D721Med (cell line): ENCODE measurements around the gene PHF3.

ENCODE experiments used
- DNase-seq: peaks from one replicate; pipeline ENCODE4 v3.0.0; 2011; ENCODE audit warnings: low spot score; ENCODE audit not compliant: insufficient read length
- FAIRE-seq: peaks from 2 replicates; lab custom pipeline; 2011; peaks lifted over from hg19 to GRCh38; lab: Jason Lieb, UNC
- TF ChIP-seq, protein P1 (sequence below): IDR thresholded peaks from 2 replicates; pipeline ENCODE4 v1.5.1; 2012; ENCODE audit warnings: mild to moderate bottlenecking, control low read depth; ENCODE audit not compliant: insufficient read depth; ENCODE audit errors: missing control alignments

PHF3 gene

GRCh38 chr6:63764318-63764916 is 128.8 kb downstream of the PHF3 start:
- DNase-seq (no peak), FAIRE-seq (no peak)
- TF ChIP-seq, protein P1, sequence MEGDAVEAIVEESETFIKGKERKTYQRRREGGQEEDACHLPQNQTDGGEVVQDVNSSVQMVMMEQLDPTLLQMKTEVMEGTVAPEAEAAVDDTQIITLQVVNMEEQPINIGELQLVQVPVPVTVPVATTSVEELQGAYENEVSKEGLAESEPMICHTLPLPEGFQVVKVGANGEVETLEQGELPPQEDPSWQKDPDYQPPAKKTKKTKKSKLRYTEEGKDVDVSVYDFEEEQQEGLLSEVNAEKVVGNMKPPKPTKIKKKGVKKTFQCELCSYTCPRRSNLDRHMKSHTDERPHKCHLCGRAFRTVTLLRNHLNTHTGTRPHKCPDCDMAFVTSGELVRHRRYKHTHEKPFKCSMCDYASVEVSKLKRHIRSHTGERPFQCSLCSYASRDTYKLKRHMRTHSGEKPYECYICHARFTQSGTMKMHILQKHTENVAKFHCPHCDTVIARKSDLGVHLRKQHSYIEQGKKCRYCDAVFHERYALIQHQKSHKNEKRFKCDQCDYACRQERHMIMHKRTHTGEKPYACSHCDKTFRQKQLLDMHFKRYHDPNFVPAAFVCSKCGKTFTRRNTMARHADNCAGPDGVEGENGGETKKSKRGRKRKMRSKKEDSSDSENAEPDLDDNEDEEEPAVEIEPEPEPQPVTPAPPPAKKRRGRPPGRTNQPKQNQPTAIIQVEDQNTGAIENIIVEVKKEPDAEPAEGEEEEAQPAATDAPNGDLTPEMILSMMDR = peak; percentile 57
